Nephron (organoid): ENCODE measurements around the gene NACC2.

ENCODE experiments used
- H3K27ac Mint-ChIP-seq, 3 experiments: 2 replicates each; pipeline ENCODE4 v1.8.0; 2020; ENCODE audit warnings: mixed read lengths in 3 of 3, mild to moderate bottlenecking in 2 of 3, moderate library complexity in 1 of 3
- H3K27me3 Mint-ChIP-seq: 2 replicates; pipeline ENCODE4 v1.8.0; 2021; ENCODE audit warnings: low read depth, mild to moderate bottlenecking, moderate library complexity, mixed read lengths
- H3K36me3 Mint-ChIP-seq: 2 replicates; pipeline ENCODE4 v1.8.0; 2020; ENCODE audit warnings: low read depth, mixed read lengths
- H3K4me1 Mint-ChIP-seq: 2 replicates; pipeline ENCODE4 v1.8.0; 2020; ENCODE audit warnings: mixed read lengths
- H3K4me3 Mint-ChIP-seq, 3 experiments: 2 replicates each; pipeline ENCODE4 v1.8.0; 2020; ENCODE audit warnings: mild to moderate bottlenecking in 3 of 3, mixed read lengths in 3 of 3, moderate library complexity in 2 of 3
- H3K9me3 Mint-ChIP-seq: 2 replicates; pipeline ENCODE4 v1.8.0; 2020; ENCODE audit warnings: mixed read lengths
- TF ChIP-seq, protein P1 (sequence below), 3 experiments: fragments of 200-600 bp; sonication (generic); IDR thresholded peaks; one replicate each; pipeline ENCODE4 v1.5.0; 2021; ENCODE audit warnings: antibody characterized with exemption in 3 of 3; ENCODE audit not compliant: unreplicated experiment in 3 of 3

NACC2 gene

GRCh38 chr9:135960411-135961276, 134.4 kb downstream of the NACC2 start:
- Mint-ChIP-seq H3K4me3 (peak overlapping the region; percentile 90 to 94 (median 93)), H3K36me3 (peaks cover 5% of the 10 kb centered on the region), H3K9me3 (no peaks in the 10 kb centered on the region), H3K4me1 (peaks cover 19% of the 10 kb centered on the region), H3K27ac (peak overlapping the region in 1 of 3 experiments; percentile 63), H3K27me3 (peaks cover 9% of the 10 kb centered on the region)
- TF ChIP-seq, protein P1, sequence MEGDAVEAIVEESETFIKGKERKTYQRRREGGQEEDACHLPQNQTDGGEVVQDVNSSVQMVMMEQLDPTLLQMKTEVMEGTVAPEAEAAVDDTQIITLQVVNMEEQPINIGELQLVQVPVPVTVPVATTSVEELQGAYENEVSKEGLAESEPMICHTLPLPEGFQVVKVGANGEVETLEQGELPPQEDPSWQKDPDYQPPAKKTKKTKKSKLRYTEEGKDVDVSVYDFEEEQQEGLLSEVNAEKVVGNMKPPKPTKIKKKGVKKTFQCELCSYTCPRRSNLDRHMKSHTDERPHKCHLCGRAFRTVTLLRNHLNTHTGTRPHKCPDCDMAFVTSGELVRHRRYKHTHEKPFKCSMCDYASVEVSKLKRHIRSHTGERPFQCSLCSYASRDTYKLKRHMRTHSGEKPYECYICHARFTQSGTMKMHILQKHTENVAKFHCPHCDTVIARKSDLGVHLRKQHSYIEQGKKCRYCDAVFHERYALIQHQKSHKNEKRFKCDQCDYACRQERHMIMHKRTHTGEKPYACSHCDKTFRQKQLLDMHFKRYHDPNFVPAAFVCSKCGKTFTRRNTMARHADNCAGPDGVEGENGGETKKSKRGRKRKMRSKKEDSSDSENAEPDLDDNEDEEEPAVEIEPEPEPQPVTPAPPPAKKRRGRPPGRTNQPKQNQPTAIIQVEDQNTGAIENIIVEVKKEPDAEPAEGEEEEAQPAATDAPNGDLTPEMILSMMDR (IDR thresholded peaks at IDR 0.05; ENCODE audit: unreplicated experiment in 3 of 3) = no peak

DNA sequence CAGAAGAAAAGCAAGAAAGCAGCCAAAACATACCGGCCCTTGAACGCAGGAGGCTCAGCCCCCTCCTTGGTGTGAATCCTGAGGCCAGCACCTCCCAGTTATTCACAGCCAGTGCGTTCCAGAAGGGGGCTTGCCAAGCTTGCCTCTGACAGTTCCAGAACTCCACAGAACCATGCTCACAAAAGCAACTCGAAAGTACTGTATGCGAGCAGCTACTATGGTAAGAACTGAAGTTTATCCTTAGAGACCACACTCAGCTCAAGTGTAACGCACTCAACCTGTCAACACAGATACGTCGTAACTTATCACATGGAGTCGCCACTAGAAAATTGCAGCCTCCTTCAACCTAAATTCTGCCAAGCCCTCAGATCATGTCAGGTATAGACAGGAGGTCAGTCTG, 135.3 kb downstream of the NACC2 start:
- peaks cover 9% of the 10 kb centered on the region for H3K36me3 Mint-ChIP-seq
- H3K27me3 Mint-ChIP-seq = peaks cover 9% of the 10 kb centered on the region
- peaks cover 19% of the 10 kb centered on the region for H3K4me1 Mint-ChIP-seq
- H3K4me3 Mint-ChIP-seq = peak overlapping the region; percentile 90 to 94 (median 93)
- H3K27ac Mint-ChIP-seq = peak overlapping the region in 2 of 3 experiments; percentile 2 to 63
- H3K9me3 Mint-ChIP-seq = no peaks in the 10 kb centered on the region
- TF ChIP-seq, protein P1 (IDR thresholded peaks at IDR 0.05; ENCODE audit: unreplicated experiment in 3 of 3) = no peak

- peaks cover 15% of the 10 kb centered on the region for H3K36me3 Mint-ChIP-seq
- peaks cover 19% of the 10 kb centered on the region for H3K4me1 Mint-ChIP-seq
- H3K27ac Mint-ChIP-seq = peak overlapping the region in 1 of 3 experiments; percentile 35
- peaks cover 9% of the 10 kb centered on the region for H3K27me3 Mint-ChIP-seq
- TF ChIP-seq, protein P1 (IDR thresholded peaks at IDR 0.05; ENCODE audit: unreplicated experiment in 3 of 3) = no peak
- peak overlapping the region; percentile 68 to 75 (median 70) for H3K4me3 Mint-ChIP-seq
- H3K9me3 Mint-ChIP-seq = no peaks in the 10 kb centered on the region
These were observed 136.6 kb downstream of the NACC2 start for GRCh38 chr9:135958485-135958884.

DNA sequence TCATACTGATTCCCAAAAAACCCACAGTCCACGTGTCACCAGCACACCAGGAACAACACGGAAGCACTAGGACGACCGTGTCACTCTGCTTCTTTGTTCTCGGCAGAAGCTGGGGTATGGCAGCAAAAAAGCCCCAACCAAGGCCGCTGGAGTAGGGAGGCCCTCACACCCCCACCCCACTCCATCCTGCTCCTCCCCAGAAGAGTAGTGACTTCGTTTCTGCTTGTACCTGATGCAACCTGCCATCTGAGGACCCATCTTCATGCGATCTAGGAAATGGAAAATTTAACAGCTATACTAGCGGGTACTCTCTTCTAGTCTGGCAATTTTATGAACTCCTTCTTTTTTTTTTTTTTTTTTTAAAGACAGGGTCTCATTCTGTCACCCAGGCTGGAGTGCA, 137.7 kb downstream of the NACC2 start:
- TF ChIP-seq, protein P1 (IDR thresholded peaks at IDR 0.05; ENCODE audit: unreplicated experiment in 3 of 3) = no peak
- Mint-ChIP-seq H3K4me1 (peaks cover 20% of the 10 kb centered on the region), H3K27me3 (peaks cover 9% of the 10 kb centered on the region), H3K9me3 (no peaks in the 10 kb centered on the region), H3K36me3 (peaks cover 19% of the 10 kb centered on the region), H3K4me3 (no peak overlapping the region), H3K27ac (no peak overlapping the region)

GRCh38 chr9:135956802-135957174, 138.3 kb downstream of the NACC2 start:
- H3K4me1 Mint-ChIP-seq = peaks cover 20% of the 10 kb centered on the region
- peaks cover 25% of the 10 kb centered on the region for H3K36me3 Mint-ChIP-seq
- TF ChIP-seq, protein P1 (IDR thresholded peaks at IDR 0.05; ENCODE audit: unreplicated experiment in 3 of 3) = no peak
- H3K9me3 Mint-ChIP-seq = no peaks in the 10 kb centered on the region
- H3K27me3 Mint-ChIP-seq = peaks cover 4% of the 10 kb centered on the region
- no peak overlapping the region for H3K4me3 Mint-ChIP-seq
- no peak overlapping the region for H3K27ac Mint-ChIP-seq
